Activated CD4-positive, alpha-beta memory T cell treated with anti-CD3 and anti-CD28 coated beads, Interleukin-2, amount 10 ng/mL, durations not matched to agents 7 days and 5 days (primary cell): ENCODE results near the gene ZNF821. TPM values are rescaled to one million over a fixed set of nuclear protein-coding genes. Genes with fewer than 3 reads are reported as not detected.

ENCODE experiments used
- CTCF ChIA-PET: fragments of 350-600 bp; sonication (Branson Sonifier 250); formaldehyde crosslinking; loops from one replicate; lab custom pipeline; 2021; ENCODE audit warnings: antibody characterized with exemption, inconsistent platforms; lab: Charles Lee
- POLR2A ChIA-PET: fragments of 350-600 bp; sonication (Branson Sonifier 250); formaldehyde crosslinking; loops from one replicate; lab custom pipeline; 2021; ENCODE audit warnings: antibody characterized with exemption; lab: Charles Lee
- DNase-seq: peaks from one replicate; pipeline ENCODE4 v3.0.0-alpha.2; 2020
- H3K27ac Mint-ChIP-seq: one replicate; pipeline ENCODE4 v1.8.0; 2021; ENCODE audit warnings: mild to moderate bottlenecking, mixed read lengths
- H3K27me3 Mint-ChIP-seq: one replicate; pipeline ENCODE4 v1.8.0; 2021; ENCODE audit warnings: mixed read lengths
- H3K36me3 Mint-ChIP-seq: one replicate; pipeline ENCODE4 v1.8.0; 2021; ENCODE audit warnings: low read depth, mixed read lengths
- H3K4me1 Mint-ChIP-seq: one replicate; pipeline ENCODE4 v1.8.0; 2021; ENCODE audit warnings: mixed read lengths
- H3K4me3 Mint-ChIP-seq: one replicate; pipeline ENCODE4 v1.8.0; 2021; ENCODE audit warnings: mild to moderate bottlenecking, mixed read lengths
- H3K9me3 Mint-ChIP-seq: one replicate; pipeline ENCODE4 v1.8.0; 2021; ENCODE audit warnings: mixed read lengths
- total RNA-seq, 2 experiments: library from RNA; stranded (reverse); gene quantifications; one replicate each; pipeline ENCODE4 v1.2.3, GENCODE V29; 2021

Gene ZNF821, protein sequence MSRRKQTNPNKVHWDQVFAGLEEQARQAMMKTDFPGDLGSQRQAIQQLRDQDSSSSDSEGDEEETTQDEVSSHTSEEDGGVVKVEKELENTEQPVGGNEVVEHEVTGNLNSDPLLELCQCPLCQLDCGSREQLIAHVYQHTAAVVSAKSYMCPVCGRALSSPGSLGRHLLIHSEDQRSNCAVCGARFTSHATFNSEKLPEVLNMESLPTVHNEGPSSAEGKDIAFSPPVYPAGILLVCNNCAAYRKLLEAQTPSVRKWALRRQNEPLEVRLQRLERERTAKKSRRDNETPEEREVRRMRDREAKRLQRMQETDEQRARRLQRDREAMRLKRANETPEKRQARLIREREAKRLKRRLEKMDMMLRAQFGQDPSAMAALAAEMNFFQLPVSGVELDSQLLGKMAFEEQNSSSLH
- 10 to 100 TPM; 11.4 to 11.9 TPM for total RNA-seq

GRCh38 chr16:71883849-71884638 is at the start of gene ZNF821:
ZNF821 (minus strand) TSS chr16:71884182; CDS start chr16:71879946, 4,236 bp downstream.
- POLR2A ChIA-PET: interaction anchor here (0.6 to 8.4 kb wide), 24 partner anchors 10 to 1359 kb away, joined by 3 to 111 read pairs (median 4); partner anchors contain the start of genes AP1G1 and IST1
- peak; percentile 79 for DNase-seq
- CTCF ChIA-PET: interaction anchor here (0.7 to 6.2 kb wide), 17 partner anchors 10 to 319 kb away, joined by 3 to 97 read pairs (median 5); partner anchors contain the start of genes AP1G1 and IST1
- H3K27ac Mint-ChIP-seq: peak within 1 kb of the TSS; percentile 86
- H3K4me3 Mint-ChIP-seq: peak within 1 kb of the TSS; percentile 95
- peaks cover 26% of the 10 kb centered on the region for H3K36me3 Mint-ChIP-seq
- peaks cover 5% of the 10 kb centered on the region for H3K27me3 Mint-ChIP-seq
- peaks cover 45% of the 10 kb centered on the region for H3K4me1 Mint-ChIP-seq
- H3K9me3 Mint-ChIP-seq: no peaks in the 10 kb centered on the region

DNA sequence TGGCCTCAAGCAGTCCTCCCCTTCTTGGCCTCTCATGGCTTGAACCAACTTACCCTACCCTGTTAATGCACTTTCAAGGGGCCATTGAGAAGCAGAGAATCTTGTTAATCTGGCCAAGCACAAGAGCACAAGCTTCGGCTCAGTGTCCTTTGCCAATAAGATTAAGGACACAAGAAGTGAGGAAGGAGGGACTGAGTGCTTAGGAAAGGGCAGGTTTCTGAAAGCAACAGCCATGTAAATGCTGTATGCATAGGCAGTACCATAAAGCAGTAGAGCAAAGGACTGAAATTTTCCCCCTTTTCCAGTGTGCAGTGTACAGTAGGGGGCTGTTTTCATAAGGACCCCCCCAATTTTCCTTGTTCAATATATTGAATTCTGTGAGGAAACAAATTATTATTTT is 49.0 kb upstream of the ZNF821 start:
- no peaks in the 10 kb centered on the region for H3K4me1 Mint-ChIP-seq
- CTCF ChIA-PET: no interaction called here
- H3K27ac Mint-ChIP-seq: no peak overlapping the region

DNA sequence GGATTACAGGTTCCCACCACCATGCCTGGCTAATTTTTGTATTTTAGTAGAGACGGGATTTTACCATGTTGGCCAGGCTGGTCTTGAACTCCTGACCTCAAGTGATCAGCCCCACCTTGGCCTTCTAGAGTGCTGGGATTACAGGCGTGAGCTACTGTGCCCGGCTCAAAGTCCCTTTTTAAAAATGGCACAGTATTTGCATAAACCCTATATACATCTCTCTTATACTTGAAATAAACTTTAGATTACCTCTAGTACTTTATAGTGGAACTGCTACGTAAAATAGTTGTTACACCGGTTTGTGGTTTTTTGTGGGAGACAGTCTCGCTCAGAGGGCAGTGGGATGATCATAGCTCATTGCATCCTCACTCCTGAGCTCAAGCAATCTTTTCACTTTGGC is 47.6 kb upstream of the ZNF821 start:
- Mint-ChIP-seq H3K4me1 (peaks cover 6% of the 10 kb centered on the region), H3K9me3 (no peaks in the 10 kb centered on the region), H3K27ac (no peak overlapping the region), H3K4me3 (no peak overlapping the region), H3K27me3 (no peaks in the 10 kb centered on the region), H3K36me3 (peaks cover 51% of the 10 kb centered on the region)
- DNase-seq: no peak
- POLR2A ChIA-PET: no interaction called here
- CTCF ChIA-PET: interaction anchor here (0.6 kb wide), 1 partner anchor 171 kb away, joined by 4 read pairs; no protein-coding TSS in a partner anchor

More for the DNA sequence above, 49.0 kb upstream of the ZNF821 start:
- no peaks in the 10 kb centered on the region for H3K27me3 Mint-ChIP-seq
- no peak for DNase-seq
- peaks cover 37% of the 10 kb centered on the region for H3K36me3 Mint-ChIP-seq
- H3K4me3 Mint-ChIP-seq: no peak overlapping the region
- no peaks in the 10 kb centered on the region for H3K9me3 Mint-ChIP-seq
- POLR2A ChIA-PET: no interaction called here

DNA sequence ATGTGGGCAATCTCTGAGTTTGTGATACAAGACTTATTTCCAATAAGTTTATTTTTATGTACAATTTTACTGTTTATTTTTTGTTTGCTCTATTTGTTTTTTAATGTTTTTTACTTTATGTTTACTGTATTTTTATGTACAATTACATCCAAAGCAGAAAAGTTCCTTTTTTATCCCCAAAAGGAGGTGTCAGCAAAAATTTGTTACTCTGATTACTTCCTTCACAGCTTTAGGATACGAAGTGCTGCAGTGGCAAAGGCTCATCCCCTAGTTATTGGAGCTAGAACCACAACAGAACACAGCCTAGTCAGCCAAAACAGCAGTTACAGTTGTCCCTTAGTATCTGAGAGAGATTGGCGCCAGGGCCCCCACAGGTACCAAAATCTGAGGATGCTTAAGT is 47.0 kb upstream of the ZNF821 start:
- CTCF ChIA-PET: interaction anchor here (0.6 kb wide), 1 partner anchor 171 kb away, joined by 4 read pairs; no protein-coding TSS in a partner anchor
- no peaks in the 10 kb centered on the region for H3K9me3 Mint-ChIP-seq
- no peak overlapping the region for H3K27ac Mint-ChIP-seq
- DNase-seq: no peak
- POLR2A ChIA-PET: no interaction called here
- no peak overlapping the region for H3K4me3 Mint-ChIP-seq
- peaks cover 53% of the 10 kb centered on the region for H3K36me3 Mint-ChIP-seq
- H3K4me1 Mint-ChIP-seq: peaks cover 7% of the 10 kb centered on the region
- no peaks in the 10 kb centered on the region for H3K27me3 Mint-ChIP-seq

DNA sequence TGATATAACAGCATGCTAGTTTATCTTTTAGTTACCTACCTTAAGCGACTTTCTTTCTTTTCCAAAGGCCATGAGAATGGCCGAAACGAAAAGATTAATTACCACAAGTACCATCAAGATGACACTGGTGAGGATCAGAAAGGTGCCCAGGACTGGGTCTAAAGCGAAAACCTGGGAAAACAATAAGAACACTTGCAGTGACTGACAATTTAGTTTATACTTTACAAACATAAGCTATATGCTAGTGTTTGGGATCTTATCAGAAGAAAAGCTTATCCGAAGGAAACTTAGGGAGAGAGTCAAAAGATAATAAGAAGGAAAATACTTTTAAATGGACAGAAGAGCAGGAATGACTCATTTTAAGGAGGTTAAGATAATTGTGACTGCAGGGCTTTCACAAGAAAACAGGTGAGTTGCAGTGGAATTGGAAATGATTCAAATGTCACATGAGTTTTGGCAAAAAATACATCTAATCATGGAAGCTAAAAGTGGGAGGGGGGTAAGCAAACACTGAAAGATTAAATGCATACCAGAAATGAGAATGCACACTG is 46.1 kb upstream of the ZNF821 start:
- DNase-seq: no peak
- Mint-ChIP-seq H3K27ac (no peak overlapping the region), H3K36me3 (peaks cover 56% of the 10 kb centered on the region), H3K4me1 (peaks cover 7% of the 10 kb centered on the region), H3K4me3 (no peak overlapping the region), H3K9me3 (no peaks in the 10 kb centered on the region), H3K27me3 (no peaks in the 10 kb centered on the region)
- ChIA-PET POLR2A (no interaction called here), CTCF (no interaction called here)

GRCh38 chr16:71929048-71929447 is 45.1 kb upstream of the ZNF821 start:
- Mint-ChIP-seq H3K4me1 (peaks cover 9% of the 10 kb centered on the region), H3K27me3 (no peaks in the 10 kb centered on the region), H3K27ac (no peak overlapping the region), H3K36me3 (peaks cover 60% of the 10 kb centered on the region), H3K4me3 (no peak overlapping the region), H3K9me3 (no peaks in the 10 kb centered on the region)
- ChIA-PET CTCF (interaction anchor here (0.6 to 1.3 kb wide), 2 partner anchors 33 to 223 kb away, joined by 3 to 7 read pairs; no protein-coding TSS in a partner anchor), POLR2A (interaction anchor here (1.2 to 1.4 kb wide), 2 partner anchors 12 to 26 kb away, joined by 3 to 4 read pairs; no protein-coding TSS in a partner anchor)
- no peak for DNase-seq

- CTCF ChIA-PET: no interaction called here
- POLR2A ChIA-PET: no interaction called here
- Mint-ChIP-seq H3K9me3 (no peaks in the 10 kb centered on the region), H3K36me3 (peaks cover 63% of the 10 kb centered on the region), H3K27me3 (no peaks in the 10 kb centered on the region), H3K4me1 (peaks cover 17% of the 10 kb centered on the region), H3K27ac (no peak overlapping the region), H3K4me3 (no peak overlapping the region)
- no peak for DNase-seq
Observed at GRCh38 chr16:71927787-71928186, 43.8 kb upstream of the ZNF821 start.

GRCh38 chr16:71927383-71927782 is 43.4 kb upstream of the ZNF821 start:
- Mint-ChIP-seq H3K4me3 (no peak overlapping the region), H3K36me3 (peaks cover 67% of the 10 kb centered on the region)
- CTCF ChIA-PET: no interaction called here

DNA sequence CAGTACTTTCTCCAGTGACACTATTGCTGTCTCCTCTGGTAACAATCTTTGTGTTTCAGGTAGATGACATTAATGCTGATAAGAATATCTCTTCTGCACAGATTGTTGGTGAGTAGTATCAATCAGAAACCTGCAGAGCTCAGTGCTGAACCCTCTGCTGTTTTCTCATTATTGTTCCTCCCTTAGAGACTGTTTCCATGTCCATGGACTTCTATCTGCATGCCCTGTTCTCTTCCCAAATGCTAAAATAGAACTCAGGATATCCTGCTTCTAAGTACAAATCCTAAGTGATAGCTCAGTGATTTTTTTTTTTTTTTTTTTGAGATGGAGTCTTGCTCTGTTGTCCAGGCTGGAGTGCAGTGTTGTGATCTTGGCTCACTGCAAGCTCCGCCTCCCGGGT is 40.7 kb upstream of the ZNF821 start:
- no peaks in the 10 kb centered on the region for H3K27me3 Mint-ChIP-seq
- DNase-seq: no peak
- ChIA-PET POLR2A (interaction anchor here (1.8 kb wide), 1 partner anchor 29 kb away, joined by 6 read pairs; the partner anchor contains the start of gene IST1), CTCF (interaction anchor here (1.4 kb wide), 1 partner anchor 160 kb away, joined by 3 read pairs; no protein-coding TSS in a partner anchor)
- no peak overlapping the region for H3K4me3 Mint-ChIP-seq
- no peak overlapping the region for H3K27ac Mint-ChIP-seq
- peaks cover 79% of the 10 kb centered on the region for H3K36me3 Mint-ChIP-seq
- no peaks in the 10 kb centered on the region for H3K9me3 Mint-ChIP-seq
- H3K4me1 Mint-ChIP-seq: peaks cover 17% of the 10 kb centered on the region

More at GRCh38 chr16:71927383-71927782, 43.4 kb upstream of the ZNF821 start:
- H3K9me3 Mint-ChIP-seq: no peaks in the 10 kb centered on the region
- POLR2A ChIA-PET: no interaction called here
- H3K4me1 Mint-ChIP-seq: peaks cover 17% of the 10 kb centered on the region
- no peak for DNase-seq
- H3K27ac Mint-ChIP-seq: no peak overlapping the region
- H3K27me3 Mint-ChIP-seq: no peaks in the 10 kb centered on the region

DNA sequence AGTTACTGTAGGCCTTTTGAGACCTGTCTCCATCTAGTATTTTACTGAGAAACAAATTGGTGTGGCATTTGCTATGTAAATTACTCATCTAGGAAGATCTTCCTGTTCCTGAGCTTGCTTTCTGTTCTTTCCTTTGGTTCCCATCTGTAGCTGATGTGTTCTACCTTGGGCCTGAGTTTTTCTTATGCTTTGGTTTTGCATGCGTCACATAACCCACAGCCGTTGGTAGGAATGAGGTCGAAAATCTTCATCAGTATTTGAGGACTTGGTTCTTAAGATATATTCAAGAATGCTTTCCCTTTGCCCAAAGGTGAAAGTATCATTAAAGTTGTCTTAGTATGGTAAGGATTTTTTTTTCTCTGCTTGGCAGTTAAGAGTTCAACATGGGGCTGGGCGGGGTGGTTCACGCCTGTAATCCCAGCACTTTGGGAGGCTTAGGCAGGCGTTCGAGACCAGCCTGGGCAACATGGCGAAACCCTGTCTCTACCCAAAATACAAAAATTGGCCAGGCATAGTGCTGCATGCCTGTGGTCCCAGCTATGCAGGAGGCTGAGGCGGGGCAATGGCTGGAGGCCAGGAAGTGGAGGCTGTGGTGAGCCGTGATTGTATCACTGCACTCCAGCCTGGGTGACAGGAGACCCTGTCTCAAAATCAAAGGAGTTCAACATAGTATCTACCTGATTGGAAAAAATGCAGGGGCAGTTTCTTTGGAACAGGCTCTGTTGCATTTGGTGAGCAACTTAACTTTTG is 40.1 kb upstream of the ZNF821 start:
- no peak for DNase-seq
- Mint-ChIP-seq H3K4me1 (peaks cover 17% of the 10 kb centered on the region), H3K4me3 (no peak overlapping the region), H3K27ac (no peak overlapping the region), H3K9me3 (no peaks in the 10 kb centered on the region), H3K27me3 (no peaks in the 10 kb centered on the region), H3K36me3 (peaks cover 84% of the 10 kb centered on the region)
- POLR2A ChIA-PET: no interaction called here
- CTCF ChIA-PET: interaction anchor here (0.6 to 1.4 kb wide), 2 partner anchors 15 to 159 kb away, joined by 3 read pairs; no protein-coding TSS in a partner anchor

GRCh38 chr16:71920658-71921057 is 36.7 kb upstream of the ZNF821 start:
- no peak overlapping the region for H3K27ac Mint-ChIP-seq
- H3K4me1 Mint-ChIP-seq: peaks cover 26% of the 10 kb centered on the region
- H3K27me3 Mint-ChIP-seq: no peaks in the 10 kb centered on the region
- H3K36me3 Mint-ChIP-seq: peaks cover 87% of the 10 kb centered on the region
- no peak for DNase-seq
- no peaks in the 10 kb centered on the region for H3K9me3 Mint-ChIP-seq
- POLR2A ChIA-PET: interaction anchor here (1.5 kb wide), 1 partner anchor 25 kb away, joined by 6 read pairs; the partner anchor contains the start of gene IST1
- H3K4me3 Mint-ChIP-seq: no peak overlapping the region
- CTCF ChIA-PET: no interaction called here

- no peak overlapping the region for H3K27ac Mint-ChIP-seq
- H3K36me3 Mint-ChIP-seq: peaks cover 87% of the 10 kb centered on the region
- peaks cover 32% of the 10 kb centered on the region for H3K4me1 Mint-ChIP-seq
- ChIA-PET POLR2A (no interaction called here), CTCF (interaction anchor here (0.6 kb wide), 1 partner anchor 158 kb away, joined by 4 read pairs; no protein-coding TSS in a partner anchor)
- no peaks in the 10 kb centered on the region for H3K9me3 Mint-ChIP-seq
- DNase-seq: no peak
- no peak overlapping the region for H3K4me3 Mint-ChIP-seq
- H3K27me3 Mint-ChIP-seq: no peaks in the 10 kb centered on the region
Observed at GRCh38 chr16:71919035-71919434, 35.1 kb upstream of the ZNF821 start.
